IPS DF 4.7 (cell line): ENCODE data around the gene ZNF148.

Source experiments
- DNase-seq: peaks from one replicate; pipeline ENCODE4 v3.0.0-alpha.2; 2013; ENCODE audit warnings: low spot score; ENCODE audit errors: extremely low read depth

The ZNF148 gene

GRCh38 chr3:125289429-125289981 is 85.6 kb downstream of the ZNF148 start:
- no peak for DNase-seq

- DNase-seq, result no peak
These were observed 87.9 kb downstream of the ZNF148 start for GRCh38 chr3:125287248-125287647.

GRCh38 chr3:125281381-125281780 is 93.7 kb downstream of the ZNF148 start:
- no peak for DNase-seq

GRCh38 chr3:125280668-125281361 is 94.3 kb downstream of the ZNF148 start:
- DNase-seq, result no peak

- no peak for DNase-seq
These were observed 97.0 kb downstream of the ZNF148 start for GRCh38 chr3:125278155-125278554.

GRCh38 chr3:125271127-125271526 is 104.0 kb downstream of the ZNF148 start:
- DNase-seq, result no peak

GRCh38 chr3:125267460-125267859 is 107.7 kb downstream of the ZNF148 start:
- no peak for DNase-seq

DNA sequence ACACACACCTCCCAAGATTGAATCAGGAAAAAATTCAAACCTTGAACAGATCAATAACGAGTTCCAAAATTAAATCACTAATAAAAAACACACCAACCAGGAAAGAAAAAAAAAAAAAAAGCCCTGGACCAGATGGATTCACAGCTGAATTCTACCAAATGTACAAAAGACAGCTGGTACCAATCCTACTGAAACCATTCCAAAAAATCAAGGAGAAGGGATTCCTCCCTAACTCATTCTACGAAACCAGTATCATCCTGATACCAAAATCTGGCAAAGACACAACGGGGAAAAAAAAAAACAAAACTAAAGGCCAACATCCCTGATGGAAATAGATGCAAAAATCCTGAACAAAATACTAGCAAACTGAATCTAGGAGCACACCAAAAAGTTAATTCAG is 108.2 kb downstream of the ZNF148 start:
- no peak for DNase-seq

DNA sequence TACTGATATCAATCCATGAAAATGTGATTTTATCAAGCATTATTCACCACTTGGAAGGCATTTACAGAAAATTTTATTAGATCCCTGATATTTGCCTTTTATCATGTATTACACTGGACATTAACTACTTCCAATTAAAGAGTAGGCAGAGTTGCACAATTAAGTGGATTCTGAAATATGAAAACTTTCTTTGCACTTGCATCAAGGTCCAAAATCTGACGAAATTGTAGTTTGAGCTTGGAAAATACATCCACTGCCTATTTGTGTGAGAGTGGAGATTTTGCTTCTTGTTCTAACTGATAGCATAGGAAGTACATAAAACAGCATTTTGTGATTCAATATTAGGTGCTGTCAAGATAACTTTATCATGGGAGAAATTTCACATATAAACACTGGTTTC is 113.0 kb downstream of the ZNF148 start:
- DNase-seq, result no peak

DNA sequence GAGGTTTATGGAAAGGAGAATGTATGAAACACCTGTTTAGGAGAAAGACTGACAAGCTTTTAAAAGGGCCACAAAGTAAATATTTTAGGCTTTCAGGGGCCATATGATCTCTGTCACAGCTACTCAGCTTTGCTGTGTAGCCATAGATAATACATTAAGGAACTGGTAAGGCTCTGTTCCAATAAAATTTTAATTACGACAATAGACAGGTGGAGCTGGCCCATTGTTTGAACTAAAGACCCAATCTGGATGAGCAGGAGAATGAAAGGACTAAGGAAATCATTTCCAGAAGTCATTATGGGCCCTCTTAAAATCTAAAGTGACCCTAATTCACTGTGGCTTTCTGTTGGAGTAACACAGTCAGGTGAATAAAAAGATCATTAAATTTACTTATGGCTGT is 114.1 kb downstream of the ZNF148 start:
- no peak for DNase-seq

DNA sequence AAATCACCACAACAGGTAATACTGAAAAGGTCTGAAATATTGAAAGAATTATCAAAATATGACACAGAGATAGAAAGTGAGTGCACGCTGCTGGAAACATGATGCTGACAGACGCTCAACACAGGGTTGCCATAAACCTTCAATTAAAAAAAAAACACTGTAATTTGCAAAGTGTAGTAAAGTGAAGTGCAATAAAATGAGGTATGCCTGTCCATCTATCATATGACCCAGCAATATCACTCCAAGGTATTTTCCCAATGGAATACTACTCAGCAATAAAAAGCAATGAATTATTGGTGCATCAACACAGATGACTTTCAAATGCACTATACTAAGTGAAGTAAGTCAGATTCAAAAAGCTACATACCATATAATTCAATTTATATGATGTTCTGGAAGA is 115.0 kb downstream of the ZNF148 start:
- DNase-seq, result no peak

GRCh38 chr3:125257536-125257935 is 117.6 kb downstream of the ZNF148 start:
- no peak for DNase-seq

- no peak for DNase-seq
These were observed 118.5 kb downstream of the ZNF148 start for GRCh38 chr3:125256675-125257074.

DNA sequence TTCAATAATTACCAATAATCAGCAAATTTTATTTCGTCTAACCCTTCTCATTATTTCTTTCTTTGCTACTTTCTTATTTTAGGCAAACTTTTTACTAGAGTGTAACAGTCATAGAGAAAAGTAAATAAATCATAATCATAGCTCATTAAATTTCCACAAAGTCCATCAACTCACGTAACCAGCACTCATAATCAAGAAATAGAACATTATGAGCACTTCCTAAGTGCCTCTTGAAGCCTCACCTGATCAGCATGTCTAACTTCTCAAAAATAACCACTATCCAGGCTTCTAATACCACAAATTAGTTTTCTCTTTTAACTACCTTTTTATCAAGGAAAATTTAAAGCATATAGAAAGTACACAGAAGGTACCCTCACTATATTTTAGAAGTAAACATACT is 124.2 kb downstream of the ZNF148 start:
- no peak for DNase-seq

GRCh38 chr3:125246237-125246636 is 128.9 kb downstream of the ZNF148 start:
- DNase-seq, result no peak

- DNase-seq, result no peak
These were observed 129.6 kb downstream of the ZNF148 start for GRCh38 chr3:125245521-125245920.

GRCh38 chr3:125240496-125240895 is 134.6 kb downstream of the ZNF148 start:
- no peak for DNase-seq

- no peak for DNase-seq
These were observed 135.9 kb downstream of the ZNF148 start for GRCh38 chr3:125239266-125239665.

DNA sequence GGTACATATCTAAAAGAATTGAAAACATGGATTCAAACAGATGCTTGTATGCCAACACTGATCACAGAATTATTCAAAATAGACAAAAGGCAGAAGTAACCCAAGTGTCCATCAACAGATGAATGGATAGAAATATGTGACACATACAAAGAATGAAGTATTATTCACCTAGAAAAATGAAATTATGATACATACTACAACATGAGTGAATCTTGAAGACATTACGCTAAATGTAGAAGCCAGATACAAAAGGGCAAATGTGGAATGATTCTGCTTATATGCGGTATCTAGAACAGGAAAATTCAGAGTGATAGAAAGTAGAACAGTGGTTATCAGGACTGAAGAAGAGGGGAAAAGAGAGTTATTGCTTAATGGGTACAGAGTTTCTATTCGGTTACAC is 136.4 kb downstream of the ZNF148 start:
- no peak for DNase-seq

GRCh38 chr3:125236331-125236903 is 138.7 kb downstream of the ZNF148 start:
- DNase-seq, result no peak

- no peak for DNase-seq
These were observed 140.3 kb downstream of the ZNF148 start for GRCh38 chr3:125234831-125235230.

DNA sequence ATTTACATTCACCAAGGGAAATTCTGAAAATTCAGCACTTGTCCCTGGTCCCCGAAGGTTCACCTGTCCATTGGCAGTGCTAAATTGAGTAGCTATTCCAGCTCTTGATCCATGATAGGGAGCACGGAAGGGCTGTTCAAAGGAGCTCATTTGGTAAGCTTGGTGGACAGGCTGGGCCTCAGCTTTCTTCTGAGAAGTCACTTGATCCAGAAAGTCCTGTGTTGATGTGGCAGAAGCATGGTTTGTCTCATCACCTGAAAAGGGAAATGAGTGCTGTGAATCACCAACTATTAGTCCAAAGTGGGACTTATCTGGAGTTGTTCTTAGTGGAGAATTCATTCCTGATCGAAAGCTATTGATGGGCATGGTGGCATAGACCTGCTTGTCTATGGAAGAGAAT is 142.7 kb downstream of the ZNF148 start:
- no peak for DNase-seq

- no peak for DNase-seq
These were observed 143.2 kb downstream of the ZNF148 start for GRCh38 chr3:125231895-125232294.
